Neural cell (in vitro differentiated cells): Measurements from ENCODE around the gene CAMKV. TPM values are rescaled to one million over a fixed set of nuclear protein-coding genes. Genes with fewer than 3 reads are reported as not detected.

Experiments used
- H2AFZ ChIP-seq: fragments of 200-600, 300-800 bp; sonication (generic), shearing (Covaris generic); 2 replicates; pipeline ENCODE4 v1.6.0; 2014; ENCODE audit warnings: low read depth, mild to moderate bottlenecking, antibody characterized with exemption, low read length, moderate library complexity
- H3F3A ChIP-seq: fragments of 200-600 bp; shearing (Covaris generic); 2 replicates; pipeline ENCODE4 v1.6.1; 2016; ENCODE audit warnings: mild to moderate bottlenecking, moderate library complexity, mixed read lengths, antibody characterized with exemption, low read length; ENCODE audit not compliant: insufficient read depth, poor library complexity, severe bottlenecking
- H3K27ac ChIP-seq: fragments of 200-600, 300-800 bp; sonication (generic), shearing (Covaris generic); 2 replicates; pipeline ENCODE4 v1.5.1; 2014; ENCODE audit warnings: mild to moderate bottlenecking, low read length, moderate library complexity
- H3K27me3 ChIP-seq: fragments of 300-800, 200-600 bp; sonication (generic), shearing (Covaris generic); 2 replicates; pipeline ENCODE4 v1.6.0; 2014; ENCODE audit warnings: mild to moderate bottlenecking, low read depth, low read length, moderate library complexity; ENCODE audit not compliant: insufficient read depth
- H3K36me3 ChIP-seq: fragments of 300-800, 200-600 bp; sonication (generic), shearing (Covaris generic); 2 replicates; pipeline ENCODE4 v1.5.1; 2014; ENCODE audit warnings: mild to moderate bottlenecking, antibody characterized with exemption, low read length, moderate library complexity; ENCODE audit not compliant: insufficient read depth
- H3K4me2 ChIP-seq: fragments of 300-800, 200-600 bp; sonication (generic), shearing (Covaris generic); 2 replicates; pipeline ENCODE4 v1.6.0; 2014; ENCODE audit warnings: mild to moderate bottlenecking, low read length
- H3K4me3 ChIP-seq: fragments of 300-800, 200-600 bp; sonication (generic), shearing (Covaris generic); 2 replicates; pipeline ENCODE4 v1.5.1; 2014; ENCODE audit warnings: mild to moderate bottlenecking, low read length, moderate library complexity
- H3K79me2 ChIP-seq: fragments of 200-600 bp; shearing (Covaris generic); replicated peaks from 2 replicates; pipeline ENCODE4 v1.6.0; 2014; ENCODE audit warnings: mild to moderate bottlenecking, low read length, moderate library complexity; ENCODE audit not compliant: insufficient read depth
- H3K9ac ChIP-seq: fragments of 300-800, 200-600 bp; sonication (generic), shearing (Covaris generic); 2 replicates; pipeline ENCODE4 v1.6.1; 2016; ENCODE audit warnings: mild to moderate bottlenecking, low read length, mixed read lengths
- H3K9me2 ChIP-seq: fragments of 200-600 bp; shearing (Covaris generic); 2 replicates; pipeline ENCODE4 v1.6.1; 2016; ENCODE audit warnings: mild to moderate bottlenecking, low read length, mixed read lengths; ENCODE audit not compliant: insufficient read depth
- H3K9me3 ChIP-seq: fragments of 200-600, 300-800 bp; sonication (generic), shearing (Covaris generic); 2 replicates; pipeline ENCODE4 v1.6.1; 2016; ENCODE audit warnings: mild to moderate bottlenecking, mixed run types, low read length, moderate library complexity, mixed read lengths
- H4K20me1 ChIP-seq: fragments of 200-600 bp; shearing (Covaris generic); 2 replicates; pipeline ENCODE4 v1.6.1; 2016; ENCODE audit warnings: mild to moderate bottlenecking, mixed run types; ENCODE audit not compliant: insufficient read depth
- EP300 ChIP-seq: fragments of 450-650 bp; conservative IDR thresholded peaks from 2 replicates; pipeline ENCODE4 v1.6.1; 2014; ENCODE audit warnings: antibody characterized with exemption, mild to moderate bottlenecking, moderate library complexity; ENCODE audit not compliant: poor library complexity, severe bottlenecking
- EZH2 ChIP-seq: fragments of 200-600, 300-800 bp; shearing (Covaris generic), sonication (generic); IDR thresholded peaks from 2 replicates; pipeline ENCODE4 v1.6.1; 2014; ENCODE audit warnings: antibody characterized with exemption, low read length, borderline replicate concordance, mild to moderate bottlenecking; ENCODE audit not compliant: insufficient read depth, poor library complexity, severe bottlenecking
- MXI1 ChIP-seq: fragments of 450-650 bp; conservative IDR thresholded peaks from 2 replicates; pipeline ENCODE4 v1.6.1; 2014; ENCODE audit warnings: antibody characterized with exemption, mild to moderate bottlenecking; ENCODE audit not compliant: poor library complexity, severe bottlenecking
- POLR2AphosphoS5 ChIP-seq: IDR thresholded peaks from 2 replicates; pipeline ENCODE4 v1.6.1; 2012
- RAD21 ChIP-seq: fragments of 450-650 bp; conservative IDR thresholded peaks from 2 replicates; pipeline ENCODE4 v1.6.1; 2014; ENCODE audit warnings: antibody characterized with exemption, mild to moderate bottlenecking, moderate library complexity
- SMC3 ChIP-seq: fragments of 450-650 bp; conservative IDR thresholded peaks from 2 replicates; pipeline ENCODE4 v1.6.1; 2014; ENCODE audit warnings: antibody characterized with exemption, mild to moderate bottlenecking, moderate library complexity; ENCODE audit not compliant: poor library complexity
- TAF1 ChIP-seq: IDR thresholded peaks from 2 replicates; pipeline ENCODE4 v1.6.1; 2012; ENCODE audit warnings: low read depth
- polyA plus RNA-seq: library from polyadenylated mRNA; depleted of rRNA; stranded (reverse); fragments of >200 nt; gene quantifications from 2 replicates; pipeline ENCODE4 v1.2.3, GENCODE V29; 2014
- TF ChIP-seq, protein P1 (sequence below): fragments of 450-650 bp; IDR thresholded peaks from 2 replicates; pipeline ENCODE4 v1.5.1; 2014; ENCODE audit warnings: antibody characterized with exemption, mild to moderate bottlenecking, moderate library complexity; ENCODE audit not compliant: poor library complexity, severe bottlenecking
- TF ChIP-seq, protein P2 (sequence below): IDR thresholded peaks from 2 replicates; pipeline ENCODE4 v1.6.1; 2012; ENCODE audit warnings: borderline replicate concordance

CAMKV gene
- polyA plus RNA-seq, 1 donor from 2014 or later, result 293 TPM

DNA sequence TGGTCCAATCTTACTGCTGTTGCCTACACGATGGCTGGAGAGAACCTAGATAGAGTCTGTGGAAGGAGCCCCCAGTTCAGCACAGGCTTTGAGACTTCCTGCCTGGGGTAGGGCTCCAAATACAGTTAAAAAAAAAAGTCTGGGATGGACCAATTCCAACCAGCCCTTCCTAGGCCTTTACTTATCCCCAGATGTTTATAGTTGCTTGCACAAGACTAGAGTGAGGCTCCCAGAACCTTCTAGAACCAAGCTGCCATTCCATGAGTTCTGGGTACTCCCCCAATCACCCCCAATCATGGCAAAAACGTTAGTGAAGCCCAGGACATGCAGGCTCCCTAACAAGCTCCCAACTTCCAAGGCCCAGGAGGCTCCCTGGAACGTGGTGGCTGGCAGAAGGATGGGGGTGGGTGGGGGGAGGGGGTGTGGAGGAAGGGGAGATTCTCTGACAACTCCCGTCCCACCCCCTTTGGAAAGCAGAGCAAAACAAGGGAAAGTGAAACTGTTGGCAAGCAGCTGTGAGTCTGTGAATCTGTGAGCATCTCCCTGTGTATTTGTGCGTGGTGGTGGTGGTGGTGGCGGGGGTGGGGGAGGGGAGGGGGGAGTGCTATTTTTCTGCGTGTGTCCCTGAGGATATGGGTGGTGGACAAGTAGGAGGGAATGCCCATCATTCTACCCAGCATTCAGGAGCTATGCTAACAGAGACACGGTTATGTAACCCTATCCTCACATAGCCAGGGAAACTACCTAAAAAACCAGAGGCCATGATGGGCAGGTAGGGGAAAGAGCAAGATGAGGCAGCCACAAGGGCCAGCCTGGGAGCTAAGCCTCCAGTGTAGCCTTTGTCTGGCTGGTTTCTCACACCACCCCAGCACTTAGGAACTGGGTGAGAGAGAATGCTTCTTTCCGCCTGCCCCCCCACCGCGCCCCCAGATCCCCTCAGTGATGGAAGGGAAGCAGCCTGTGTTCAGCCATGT is 31.9 kb upstream of the CAMKV start:
- Histone ChIP-seq H3K79me2 (no peaks in the 10 kb centered on the region), H2AFZ (no peak overlapping the region), H3K4me3 (no peak overlapping the region), H3K9ac (no peak overlapping the region), H3K27ac (no peak overlapping the region), H3K27me3 (no peaks in the 10 kb centered on the region), H4K20me1 (no peaks in the 10 kb centered on the region), H3K36me3 (no peaks in the 10 kb centered on the region), H3K4me2 (no peak overlapping the region), H3K9me2 (no peaks in the 10 kb centered on the region), H3F3A (no peaks in the 10 kb centered on the region), H3K9me3 (no peaks in the 10 kb centered on the region)
- TF ChIP-seq SMC3, result no peak
- no peak for TF ChIP-seq EP300
- TF ChIP-seq, protein P1, sequence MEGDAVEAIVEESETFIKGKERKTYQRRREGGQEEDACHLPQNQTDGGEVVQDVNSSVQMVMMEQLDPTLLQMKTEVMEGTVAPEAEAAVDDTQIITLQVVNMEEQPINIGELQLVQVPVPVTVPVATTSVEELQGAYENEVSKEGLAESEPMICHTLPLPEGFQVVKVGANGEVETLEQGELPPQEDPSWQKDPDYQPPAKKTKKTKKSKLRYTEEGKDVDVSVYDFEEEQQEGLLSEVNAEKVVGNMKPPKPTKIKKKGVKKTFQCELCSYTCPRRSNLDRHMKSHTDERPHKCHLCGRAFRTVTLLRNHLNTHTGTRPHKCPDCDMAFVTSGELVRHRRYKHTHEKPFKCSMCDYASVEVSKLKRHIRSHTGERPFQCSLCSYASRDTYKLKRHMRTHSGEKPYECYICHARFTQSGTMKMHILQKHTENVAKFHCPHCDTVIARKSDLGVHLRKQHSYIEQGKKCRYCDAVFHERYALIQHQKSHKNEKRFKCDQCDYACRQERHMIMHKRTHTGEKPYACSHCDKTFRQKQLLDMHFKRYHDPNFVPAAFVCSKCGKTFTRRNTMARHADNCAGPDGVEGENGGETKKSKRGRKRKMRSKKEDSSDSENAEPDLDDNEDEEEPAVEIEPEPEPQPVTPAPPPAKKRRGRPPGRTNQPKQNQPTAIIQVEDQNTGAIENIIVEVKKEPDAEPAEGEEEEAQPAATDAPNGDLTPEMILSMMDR, result no peak
- TF ChIP-seq TAF1, result no peak
- TF ChIP-seq MXI1, result no peak
- no peak for TF ChIP-seq POLR2AphosphoS5
- no peak for TF ChIP-seq RAD21
- TF ChIP-seq, protein P2, sequence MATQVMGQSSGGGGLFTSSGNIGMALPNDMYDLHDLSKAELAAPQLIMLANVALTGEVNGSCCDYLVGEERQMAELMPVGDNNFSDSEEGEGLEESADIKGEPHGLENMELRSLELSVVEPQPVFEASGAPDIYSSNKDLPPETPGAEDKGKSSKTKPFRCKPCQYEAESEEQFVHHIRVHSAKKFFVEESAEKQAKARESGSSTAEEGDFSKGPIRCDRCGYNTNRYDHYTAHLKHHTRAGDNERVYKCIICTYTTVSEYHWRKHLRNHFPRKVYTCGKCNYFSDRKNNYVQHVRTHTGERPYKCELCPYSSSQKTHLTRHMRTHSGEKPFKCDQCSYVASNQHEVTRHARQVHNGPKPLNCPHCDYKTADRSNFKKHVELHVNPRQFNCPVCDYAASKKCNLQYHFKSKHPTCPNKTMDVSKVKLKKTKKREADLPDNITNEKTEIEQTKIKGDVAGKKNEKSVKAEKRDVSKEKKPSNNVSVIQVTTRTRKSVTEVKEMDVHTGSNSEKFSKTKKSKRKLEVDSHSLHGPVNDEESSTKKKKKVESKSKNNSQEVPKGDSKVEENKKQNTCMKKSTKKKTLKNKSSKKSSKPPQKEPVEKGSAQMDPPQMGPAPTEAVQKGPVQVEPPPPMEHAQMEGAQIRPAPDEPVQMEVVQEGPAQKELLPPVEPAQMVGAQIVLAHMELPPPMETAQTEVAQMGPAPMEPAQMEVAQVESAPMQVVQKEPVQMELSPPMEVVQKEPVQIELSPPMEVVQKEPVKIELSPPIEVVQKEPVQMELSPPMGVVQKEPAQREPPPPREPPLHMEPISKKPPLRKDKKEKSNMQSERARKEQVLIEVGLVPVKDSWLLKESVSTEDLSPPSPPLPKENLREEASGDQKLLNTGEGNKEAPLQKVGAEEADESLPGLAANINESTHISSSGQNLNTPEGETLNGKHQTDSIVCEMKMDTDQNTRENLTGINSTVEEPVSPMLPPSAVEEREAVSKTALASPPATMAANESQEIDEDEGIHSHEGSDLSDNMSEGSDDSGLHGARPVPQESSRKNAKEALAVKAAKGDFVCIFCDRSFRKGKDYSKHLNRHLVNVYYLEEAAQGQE, result no peak
- no peak for TF ChIP-seq EZH2

DNA sequence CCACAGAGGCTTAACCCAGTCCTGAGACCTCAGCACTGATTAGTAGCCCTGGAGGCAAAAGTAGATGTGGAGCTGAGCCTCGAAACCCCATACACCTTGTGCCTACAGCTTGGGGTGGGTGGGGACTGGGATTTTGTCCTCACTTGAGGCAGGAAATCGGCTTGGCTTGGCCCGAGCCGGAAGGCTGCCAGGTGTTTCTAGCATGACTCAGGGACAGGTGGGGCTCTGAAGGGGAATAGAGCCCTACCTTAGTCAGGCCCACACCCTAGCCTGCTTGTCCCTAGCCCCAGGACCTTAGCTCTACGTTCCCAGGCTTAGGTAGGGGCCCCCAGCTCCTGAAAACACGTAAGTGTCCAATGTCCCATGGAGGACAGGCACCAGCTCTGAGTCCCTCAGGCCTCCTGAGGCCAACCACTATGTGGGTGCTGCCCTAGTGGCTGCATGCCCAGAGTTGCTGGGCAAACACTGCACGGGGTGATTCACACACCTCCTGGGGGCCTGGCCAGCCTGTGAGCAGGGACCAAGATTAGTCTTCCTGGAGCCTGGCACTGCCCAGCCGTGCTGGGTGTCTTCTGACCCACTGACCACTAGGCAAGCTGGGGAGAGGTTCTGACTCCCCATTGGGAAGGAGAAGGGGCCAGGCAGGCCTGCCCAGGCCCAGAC is 30.9 kb upstream of the CAMKV start:
- Histone ChIP-seq H3F3A (no peaks in the 10 kb centered on the region), H3K4me3 (no peak overlapping the region), H3K9ac (no peak overlapping the region), H3K9me2 (no peaks in the 10 kb centered on the region), H3K36me3 (no peaks in the 10 kb centered on the region), H3K27me3 (no peaks in the 10 kb centered on the region), H2AFZ (no peak overlapping the region), H4K20me1 (no peaks in the 10 kb centered on the region), H3K9me3 (no peaks in the 10 kb centered on the region), H3K4me2 (no peak overlapping the region), H3K79me2 (no peaks in the 10 kb centered on the region), H3K27ac (no peak overlapping the region)
- TF ChIP-seq EP300 (no peak), POLR2AphosphoS5 (no peak)
- TF ChIP-seq, protein P1, result no peak
- TF ChIP-seq, protein P2, result no peak
